Parathyroid adenoma (tissue), 2 donors: ENCODE measurements around the gene RASEF.

Experiments
- H2AFZ ChIP-seq: fragments of 300-600 bp; sonication (generic); one replicate; pipeline ENCODE4 v1.7.0; 2017; ENCODE audit warnings: antibody characterized with exemption, mild to moderate bottlenecking
- H3K27ac ChIP-seq: fragments of 300-600 bp; sonication (generic); one replicate; pipeline ENCODE4 v1.7.0; 2017
- H3K27me3 ChIP-seq: fragments of 300-600 bp; sonication (generic); one replicate; pipeline ENCODE4 v1.7.0; 2017; ENCODE audit warnings: low read length; ENCODE audit not compliant: control insufficient read depth, insufficient read depth
- H3K36me3 ChIP-seq: fragments of 300-600 bp; sonication (generic); one replicate; pipeline ENCODE4 v1.7.0; 2017; ENCODE audit warnings: low read length; ENCODE audit not compliant: control insufficient read depth, insufficient read depth
- H3K4me1 ChIP-seq: fragments of 300-600 bp; sonication (generic); one replicate; pipeline ENCODE4 v1.7.0; 2017; ENCODE audit warnings: control low read depth
- H3K4me2 ChIP-seq: fragments of 300-600 bp; sonication (generic); one replicate; pipeline ENCODE4 v1.7.0; 2017; ENCODE audit warnings: low read length
- H3K4me3 ChIP-seq: fragments of 300-600 bp; sonication (generic); one replicate; pipeline ENCODE4 v1.7.0; 2017; ENCODE audit warnings: low read depth, low read length
- H3K79me2 ChIP-seq: fragments of 300-600 bp; sonication (generic); one replicate; pipeline ENCODE4 v1.7.0; 2017; ENCODE audit warnings: control low read depth
- H3K9ac ChIP-seq: fragments of 300-600 bp; sonication (generic); one replicate; pipeline ENCODE4 v1.7.0; 2017; ENCODE audit warnings: mild to moderate bottlenecking
- H3K9me3 ChIP-seq: fragments of 300-600 bp; sonication (generic); one replicate; pipeline ENCODE4 v1.7.0; 2017; ENCODE audit warnings: low read length; ENCODE audit not compliant: control insufficient read depth
- CTCF ChIP-seq: fragments of 300-600 bp; sonication (generic); IDR thresholded peaks from one replicate; pipeline ENCODE4 v1.7.0; 2017; ENCODE audit warnings: antibody characterized with exemption, mild to moderate bottlenecking
- donor health status: primary hyperparathyroidism.

Gene RASEF

GRCh38 chr9:83071626-83072025, 8.7 kb upstream of the RASEF start:
- Histone ChIP-seq H3K79me2 (no peaks in the 10 kb centered on the region), H3K4me3 (no peak overlapping the region), H3K4me1 (no peaks in the 10 kb centered on the region), H3K27ac (no peak overlapping the region), H3K9ac (no peak overlapping the region), H3K27me3 (no peaks in the 10 kb centered on the region), H2AFZ (no peak overlapping the region), H3K36me3 (no peaks in the 10 kb centered on the region), H3K9me3 (no peaks in the 10 kb centered on the region), H3K4me2 (no peak overlapping the region)
- TF ChIP-seq CTCF: no peak

GRCh38 chr9:83070261-83070660, 7.3 kb upstream of the RASEF start:
- no peaks in the 10 kb centered on the region for H3K9me3 ChIP-seq
- H2AFZ ChIP-seq: no peak overlapping the region
- H3K4me3 ChIP-seq: no peak overlapping the region
- no peaks in the 10 kb centered on the region for H3K79me2 ChIP-seq
- no peak overlapping the region for H3K27ac ChIP-seq
- no peaks in the 10 kb centered on the region for H3K27me3 ChIP-seq
- H3K4me1 ChIP-seq: no peaks in the 10 kb centered on the region
- no peaks in the 10 kb centered on the region for H3K36me3 ChIP-seq
- TF ChIP-seq CTCF: no peak
- H3K4me2 ChIP-seq: no peak overlapping the region
- H3K9ac ChIP-seq: no peak overlapping the region

- no peak overlapping the region for H3K4me2 ChIP-seq
- TF ChIP-seq CTCF: no peak
- no peaks in the 10 kb centered on the region for H3K36me3 ChIP-seq
- no peaks in the 10 kb centered on the region for H3K9me3 ChIP-seq
- no peak overlapping the region for H2AFZ ChIP-seq
- H3K9ac ChIP-seq: no peak overlapping the region
- no peaks in the 10 kb centered on the region for H3K4me1 ChIP-seq
- H3K4me3 ChIP-seq: no peak overlapping the region
- H3K79me2 ChIP-seq: no peaks in the 10 kb centered on the region
- no peaks in the 10 kb centered on the region for H3K27me3 ChIP-seq
- no peak overlapping the region for H3K27ac ChIP-seq
These were observed 6.7 kb upstream of the RASEF start for GRCh38 chr9:83069651-83070050.

GRCh38 chr9:83068414-83068813, 5.5 kb upstream of the RASEF start:
- H3K4me3 ChIP-seq: no peak overlapping the region
- no peak overlapping the region for H3K4me2 ChIP-seq
- no peak overlapping the region for H2AFZ ChIP-seq
- H3K79me2 ChIP-seq: no peaks in the 10 kb centered on the region
- no peak overlapping the region for H3K9ac ChIP-seq
- H3K36me3 ChIP-seq: no peaks in the 10 kb centered on the region
- H3K9me3 ChIP-seq: no peaks in the 10 kb centered on the region
- no peaks in the 10 kb centered on the region for H3K4me1 ChIP-seq
- no peaks in the 10 kb centered on the region for H3K27me3 ChIP-seq
- TF ChIP-seq CTCF: no peak
- no peak overlapping the region for H3K27ac ChIP-seq

GRCh38 chr9:83067579-83067978, 4.6 kb upstream of the RASEF start:
- Histone ChIP-seq H3K27me3 (no peaks in the 10 kb centered on the region), H3K4me1 (no peaks in the 10 kb centered on the region), H3K9ac (no peak overlapping the region), H3K9me3 (no peaks in the 10 kb centered on the region), H3K79me2 (no peaks in the 10 kb centered on the region), H3K4me3 (no peak overlapping the region), H3K27ac (no peak overlapping the region), H2AFZ (no peak overlapping the region), H3K36me3 (no peaks in the 10 kb centered on the region), H3K4me2 (no peak overlapping the region)
- TF ChIP-seq CTCF: no peak
